ENCODE results near the gene RILPL1. TPM values are rescaled to one million over a fixed set of nuclear protein-coding genes. Genes with fewer than 3 reads are reported as not detected.
"Not testable (repeated sequence)": the region's sequence is repeated elsewhere in the genome, so short reads cannot be mapped to it uniquely, and the experiment has no call there.

RILPL1 gene
- 6.5 and 10.1 TPM in 2 replicates for polyA plus RNA-seq (2014; cell fraction: cytosol; rRNA removed)
- 10.5 and 12.5 TPM in 2 replicates for polyA plus RNA-seq (2014; cell fraction: nucleus; rRNA removed)

- peak; percentile 78 for DNase-seq (ENCODE audit: low spot score)
Observed at GRCh38 chr12:123533672-123534643, at the start of gene RILPL1. Gene RILPL1, minus strand, starts transcription at chr12:123533719. Its CDS starts 237 bp downstream, at chr12:123533482.

GRCh38 chr12:123580772-123581171, 47.3 kb upstream of the RILPL1 start:
- no peak for DNase-seq (ENCODE audit: low spot score)

GRCh38 chr12:123578829-123579228, 45.3 kb upstream of the RILPL1 start:
- not testable (repeated sequence) for DNase-seq (ENCODE audit: low spot score)

- peak; percentile 44 for DNase-seq (ENCODE audit: low spot score)
Observed at GRCh38 chr12:123578243-123578642, 44.7 kb upstream of the RILPL1 start.

- DNase-seq (ENCODE audit: low spot score) = no peak
Observed at GRCh38 chr12:123576611-123577010, 43.1 kb upstream of the RILPL1 start.

GRCh38 chr12:123573870-123574269, 40.4 kb upstream of the RILPL1 start:
- DNase-seq (ENCODE audit: low spot score) = no peak

GRCh38 chr12:123572391-123572790, 38.9 kb upstream of the RILPL1 start:
- no peak for DNase-seq (ENCODE audit: low spot score)

- peak; percentile 56 for DNase-seq (ENCODE audit: low spot score)
Observed at GRCh38 chr12:123571343-123571813, 37.9 kb upstream of the RILPL1 start.

GRCh38 chr12:123559468-123559867, 25.9 kb upstream of the RILPL1 start:
- DNase-seq (ENCODE audit: low spot score) = no peak

- not testable (repeated sequence) for DNase-seq (ENCODE audit: low spot score)
Observed at GRCh38 chr12:123558487-123558886, 25.0 kb upstream of the RILPL1 start.

- not testable (repeated sequence) for DNase-seq (ENCODE audit: low spot score)
Observed at GRCh38 chr12:123554843-123555242, 21.3 kb upstream of the RILPL1 start.

- not testable (repeated sequence) for DNase-seq (ENCODE audit: low spot score)
Observed at GRCh38 chr12:123554136-123554535, 20.6 kb upstream of the RILPL1 start.

- DNase-seq (ENCODE audit: low spot score) = no peak
Observed at GRCh38 chr12:123550700-123551099, 17.2 kb upstream of the RILPL1 start.

- DNase-seq (ENCODE audit: low spot score) = no peak
Observed at GRCh38 chr12:123548107-123548506, 14.6 kb upstream of the RILPL1 start.

GRCh38 chr12:123546281-123546680, 12.8 kb upstream of the RILPL1 start:
- no peak for DNase-seq (ENCODE audit: low spot score)

GRCh38 chr12:123543541-123543940, 10.0 kb upstream of the RILPL1 start:
- no peak for DNase-seq (ENCODE audit: low spot score)

- DNase-seq (ENCODE audit: low spot score) = no peak
Observed at GRCh38 chr12:123540899-123541662, 7.6 kb upstream of the RILPL1 start.

GRCh38 chr12:123535952-123536351, 2.4 kb upstream of the RILPL1 start:
- not testable (repeated sequence) for DNase-seq (ENCODE audit: low spot score)

- DNase-seq (ENCODE audit: low spot score) = peak; percentile 30
Observed at GRCh38 chr12:123532808-123533649, 490 bp downstream of the RILPL1 start.

- DNase-seq (ENCODE audit: low spot score) = no peak
Observed at GRCh38 chr12:123532019-123532418, 1.5 kb downstream of the RILPL1 start.

GRCh38 chr12:123531091-123531490, 2.4 kb downstream of the RILPL1 start:
- no peak for DNase-seq (ENCODE audit: low spot score)
